Mucosa of gallbladder (tissue), 1 donor: Measurements from ENCODE around the gene FLNA. TPM values are rescaled to one million over a fixed set of nuclear protein-coding genes. Genes with fewer than 3 reads are reported as not detected.
A peak's percentile ranks its signal among the peaks of the same experiment; 100 is the strongest.

Experiments used
- DNase-seq: peaks from one replicate; pipeline ENCODE4 v3.0.0-alpha.2; 2020; ENCODE audit warnings: low spot score
- total RNA-seq: library from RNA; stranded (reverse); gene quantifications from one replicate; pipeline ENCODE4 v1.2.1, GENCODE V29; 2021
- donor health status: DM: no; HTN: no; CAD: no.

The FLNA gene
- total RNA-seq, 1 donor from 2014 or later: 2,367 TPM

GRCh38 chrX:154378059-154378798, 3.8 kb upstream of the FLNA start:
- peak; percentile 62 for DNase-seq

- no peak for DNase-seq
Observed at GRCh38 chrX:154376774-154377173, 2.3 kb upstream of the FLNA start.

- DNase-seq: no peak
Observed at GRCh38 chrX:154375156-154375504, 696 bp upstream of the FLNA start.

GRCh38 chrX:154373340-154374306, 811 bp downstream of the FLNA start:
- peak; percentile 53 for DNase-seq

GRCh38 chrX:154372612-154373022, 1.8 kb downstream of the FLNA start:
- DNase-seq: peak; percentile 52

- DNase-seq: no peak
Observed at GRCh38 chrX:154371789-154372300, 2.6 kb downstream of the FLNA start.

- peak; percentile 89 for DNase-seq
Observed at GRCh38 chrX:154371017-154371788, 3.2 kb downstream of the FLNA start.

- no peak for DNase-seq
Observed at GRCh38 chrX:154370300-154371016, 4.0 kb downstream of the FLNA start.

GRCh38 chrX:154369449-154370299, 4.8 kb downstream of the FLNA start:
- peak; percentile 59 for DNase-seq

- peak; percentile 66 for DNase-seq
Observed at GRCh38 chrX:154368630-154369448, 5.6 kb downstream of the FLNA start.

GRCh38 chrX:154367474-154368308, 6.7 kb downstream of the FLNA start:
- no peak for DNase-seq

GRCh38 chrX:154366666-154367055, 7.8 kb downstream of the FLNA start:
- DNase-seq: no peak

- no peak for DNase-seq
Observed at GRCh38 chrX:154365997-154366665, 8.3 kb downstream of the FLNA start.

- no peak for DNase-seq
Observed at GRCh38 chrX:154365052-154365600, 9.3 kb downstream of the FLNA start.

- DNase-seq: no peak
Observed at GRCh38 chrX:154363706-154364439, 10.6 kb downstream of the FLNA start.

- DNase-seq: no peak
Observed at GRCh38 chrX:154362085-154362742, 12.2 kb downstream of the FLNA start.
